K562 (cell line): ENCODE results near the gene BCAS1. TPM values are rescaled to one million over a fixed set of nuclear protein-coding genes. Genes with fewer than 3 reads are reported as not detected.

Experiments used
- GABPB2 ChIP-seq: fragments of 250-450 bp; sonication (Bioruptor Pico); conservative IDR thresholded peaks from 2 replicates; pipeline ENCODE4 v1.5.1; 2021; ENCODE audit warnings: mild to moderate bottlenecking
- JUN ChIP-seq, 2 experiments: sonication (generic) in 1 of 2; formaldehyde crosslinking in 1 of 2; IDR thresholded peaks; 2 replicates each; pipeline versions ENCODE4 v1.6.1 to v1.8.0; 2012 to 2022; ENCODE audit warnings: borderline replicate concordance in 2 of 2, mild to moderate bottlenecking in 2 of 2, improper control_type of control experiment in 1 of 2, low read depth in 1 of 2, low read length in 1 of 2, missing genetic modification reagents in 1 of 2
- RBM25 ChIP-seq: fragments of 200-400 bp; formaldehyde crosslinking; IDR thresholded peaks from 2 replicates; pipeline ENCODE4 v1.6.1; 2018; ENCODE audit warnings: low read length, low read depth, moderate library complexity; ENCODE audit not compliant: severe bottlenecking
- RCOR1 ChIP-seq, 2 experiments: IDR thresholded peaks; 2 replicates each; pipeline ENCODE4 v1.6.1; 2012; ENCODE audit warnings: low read depth in 2 of 2, low read length in 2 of 2, borderline replicate concordance in 1 of 2, improper control_type of control experiment in 1 of 2
- RFX7 ChIP-seq: fragments of 250-450 bp; sonication (Bioruptor Pico); IDR thresholded peaks from 2 replicates; pipeline ENCODE4 v1.5.1; 2021; ENCODE audit warnings: mild to moderate bottlenecking
- RREB1 ChIP-seq: fragments of 250-450 bp; sonication (Bioruptor Pico); IDR thresholded peaks from 2 replicates; pipeline ENCODE4 v1.4.0; 2020
- U2AF2 ChIP-seq: fragments of 200-400 bp; formaldehyde crosslinking; optimal IDR thresholded peaks from 2 replicates; pipeline ENCODE3; 2017; ENCODE audit warnings: low read depth, mild to moderate bottlenecking, low read length
- ZEB2 ChIP-seq: fragments of 450-650 bp; IDR thresholded peaks from 2 replicates; pipeline ENCODE4 v1.6.1; 2016
- ZNF384 ChIP-seq: IDR thresholded peaks from 2 replicates; pipeline ENCODE4 v1.6.1; 2012; ENCODE audit warnings: low read depth, low read length, improper control_type of control experiment
- ZNF395 ChIP-seq: fragments of 200-800 bp; sonication (Bioruptor generic); IDR thresholded peaks from 2 replicates; pipeline ENCODE4 v1.6.1; 2017; ENCODE audit warnings: missing genetic modification characterization, missing compliant biosample characterization
- ZNF511 ChIP-seq: sonication (generic); formaldehyde crosslinking; IDR thresholded peaks from 2 replicates; pipeline ENCODE4 v1.8.0; 2022; ENCODE audit warnings: mild to moderate bottlenecking, missing genetic modification reagents
- ZNF512 ChIP-seq: IDR thresholded peaks from 2 replicates; pipeline ENCODE4 v1.6.1; 2016; ENCODE audit warnings: missing genetic modification characterization, missing compliant biosample characterization
- ZNF780A ChIP-seq: fragments of 250-450 bp; sonication (Bioruptor Pico); IDR thresholded peaks from 2 replicates; pipeline ENCODE4 v1.5.0; 2021; ENCODE audit warnings: mild to moderate bottlenecking
- polyA plus RNA-seq, 8 experiments: library from polyadenylated mRNA; depleted of rRNA in 4 of 8; stranded (reverse) in 5 of 8; unstranded in 3 of 8; fragments of >200 nt; fragmentation: Nextera tagmentation in 2 of 8; fragmentation: Illumina TruSeq in 1 of 8; extraction: Ambion mirVana in 2 of 8; extraction: Trizol in 1 of 8; gene quantifications; 2 replicates each; pipeline versions ENCODE4 v1.2.1 to v1.2.3, GENCODE V29; 2011 to 2014; ENCODE audit warnings: inconsistent platforms in 1 of 8, missing spikeins in 1 of 8
- total RNA-seq, 7 experiments: library from RNA; depleted of rRNA in 6 of 7; stranded (reverse); fragments of >200 nt in 6 of 7; fragmentation: Illumina TruSeq in 2 of 7; extraction: Trizol in 2 of 7; gene quantifications; 2 replicates each; pipeline versions ENCODE4 v1.2.1 to v1.2.3, GENCODE V29; 2011 to 2021; ENCODE audit warnings: low replicate concordance in 1 of 7

Gene BCAS1
- total and polyA plus RNA-seq, 9 of the 15 experiments (the other 6 are each of a cell fraction or from before 2014, with no cell fraction given): 0.18 to 2.3 (median 0.93) TPM

GRCh38 chr20:53899351-53900167, 170.8 kb downstream of the BCAS1 start (continued):
- no peak for TF ChIP-seq ZNF512 (tag)
- TF ChIP-seq U2AF2: no peak
- TF ChIP-seq ZNF395 (CRISPR knock-in tag): 0 out of 2 replicates have a peak, but pooled peaks have one; percentile 24
- peak; percentile 82; the same call in 1 of the 2 replicates for TF ChIP-seq RREB1
- no peak for TF ChIP-seq ZNF780A (CRISPR knock-in tag)
- no peak for TF ChIP-seq RFX7 (CRISPR knock-in tag)
- TF ChIP-seq RCOR1 (IDR thresholded peaks at IDR 0.05; ENCODE audit: borderline replicate concordance in 1 of 2, low read depth in 2 of 2, low read length in 2 of 2): peak in 1 of 2 experiments; percentile 96; a peak in 2 of 4 replicates
- TF ChIP-seq JUN (IDR thresholded peaks at IDR 0.05; ENCODE audit: borderline replicate concordance, low read depth, low read length): 0 out of 2 replicates have a peak, but pooled peaks have one; percentile 22
- TF ChIP-seq JUN (CRISPR knock-in tag; IDR thresholded peaks at IDR 0.05; ENCODE audit: borderline replicate concordance): no peak
- TF ChIP-seq ZNF511 (CRISPR knock-in tag): no peak
- no peak for TF ChIP-seq GABPB2 (CRISPR knock-in tag)
- 0 out of 2 replicates have a peak, but pooled peaks have one; percentile 7 for TF ChIP-seq ZNF384
- peak; percentile 65 for TF ChIP-seq RBM25
- TF ChIP-seq ZEB2: peak; percentile 77
